Lower leg skin (tissue), 3 donors: Measurements from ENCODE around the gene GPBP1.

Experiments used
- POLR2A ChIP-seq, 2 donors: fragments of 450-650 bp; IDR thresholded peaks; one replicate each; pipeline ENCODE4 v1.6.1; 2016 to 2017; ENCODE audit warnings: antibody characterized with exemption in 2 of 2, mild to moderate bottlenecking in 1 of 2, moderate library complexity in 1 of 2
- TF ChIP-seq, protein P1 (sequence below), 3 donors: fragments of 450-650 bp; IDR thresholded peaks; one replicate each; pipeline ENCODE4 v1.5.1; 2016; ENCODE audit warnings: antibody characterized with exemption in 3 of 3, mild to moderate bottlenecking in 3 of 3, moderate library complexity in 2 of 3

DNA sequence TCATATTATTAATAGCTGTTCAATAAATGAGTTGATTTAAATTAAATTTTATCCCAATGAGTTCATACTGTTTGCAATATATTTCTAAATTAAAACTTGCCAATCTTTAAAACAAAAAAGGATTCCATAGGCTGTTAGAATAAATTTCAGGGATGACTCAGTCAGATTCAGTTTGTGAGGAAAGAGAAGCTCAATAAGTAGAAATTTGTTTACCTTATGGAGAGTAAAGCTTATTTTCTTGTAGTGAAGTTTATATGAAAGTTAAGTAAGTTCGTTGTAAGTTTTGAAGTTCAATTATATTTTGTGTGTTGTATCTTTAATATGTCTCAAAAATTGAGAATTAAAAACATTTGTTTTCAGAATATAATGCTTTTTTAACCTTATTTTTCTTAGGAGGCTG lies 29.0 kb downstream of the GPBP1 start:
- TF ChIP-seq, protein P1, sequence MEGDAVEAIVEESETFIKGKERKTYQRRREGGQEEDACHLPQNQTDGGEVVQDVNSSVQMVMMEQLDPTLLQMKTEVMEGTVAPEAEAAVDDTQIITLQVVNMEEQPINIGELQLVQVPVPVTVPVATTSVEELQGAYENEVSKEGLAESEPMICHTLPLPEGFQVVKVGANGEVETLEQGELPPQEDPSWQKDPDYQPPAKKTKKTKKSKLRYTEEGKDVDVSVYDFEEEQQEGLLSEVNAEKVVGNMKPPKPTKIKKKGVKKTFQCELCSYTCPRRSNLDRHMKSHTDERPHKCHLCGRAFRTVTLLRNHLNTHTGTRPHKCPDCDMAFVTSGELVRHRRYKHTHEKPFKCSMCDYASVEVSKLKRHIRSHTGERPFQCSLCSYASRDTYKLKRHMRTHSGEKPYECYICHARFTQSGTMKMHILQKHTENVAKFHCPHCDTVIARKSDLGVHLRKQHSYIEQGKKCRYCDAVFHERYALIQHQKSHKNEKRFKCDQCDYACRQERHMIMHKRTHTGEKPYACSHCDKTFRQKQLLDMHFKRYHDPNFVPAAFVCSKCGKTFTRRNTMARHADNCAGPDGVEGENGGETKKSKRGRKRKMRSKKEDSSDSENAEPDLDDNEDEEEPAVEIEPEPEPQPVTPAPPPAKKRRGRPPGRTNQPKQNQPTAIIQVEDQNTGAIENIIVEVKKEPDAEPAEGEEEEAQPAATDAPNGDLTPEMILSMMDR (IDR thresholded peaks at IDR 0.05), result no peak
- TF ChIP-seq POLR2A (IDR thresholded peaks at IDR 0.05), result no peak
